Activated gamma-delta T cell (primary cell): Measurements from ENCODE around the gene RSPRY1.

Experiments used
- DNase-seq: peaks from one replicate; lab custom pipeline; 2025; lab: John Stamatoyannopoulos, UW

The RSPRY1 gene

GRCh38 chr16:57224651-57225335 lies 38.7 kb downstream of the RSPRY1 start:
- no peak for DNase-seq

- no peak for DNase-seq
These were observed 39.8 kb downstream of the RSPRY1 start for GRCh38 chr16:57225978-57226377.

- DNase-seq: no peak
These were observed 40.8 kb downstream of the RSPRY1 start for GRCh38 chr16:57226701-57227621.

- no peak for DNase-seq
These were observed 43.0 kb downstream of the RSPRY1 start for GRCh38 chr16:57229079-57229478.

- no peak for DNase-seq
These were observed 45.8 kb downstream of the RSPRY1 start for GRCh38 chr16:57231821-57232350.

- no peak for DNase-seq
These were observed 48.0 kb downstream of the RSPRY1 start for GRCh38 chr16:57233944-57234706.

GRCh38 chr16:57234707-57235092 lies 48.6 kb downstream of the RSPRY1 start:
- DNase-seq: no peak

- DNase-seq: no peak
These were observed 49.2 kb downstream of the RSPRY1 start for GRCh38 chr16:57235128-57236021.

- DNase-seq: no peak
These were observed 49.9 kb downstream of the RSPRY1 start for GRCh38 chr16:57236022-57236350.

GRCh38 chr16:57238682-57239081 lies 52.6 kb downstream of the RSPRY1 start:
- no peak for DNase-seq

GRCh38 chr16:57239107-57239506 lies 53.0 kb downstream of the RSPRY1 start:
- no peak for DNase-seq

- no peak for DNase-seq
These were observed 54.7 kb downstream of the RSPRY1 start for GRCh38 chr16:57240851-57241250.

GRCh38 chr16:57242650-57243049 lies 56.5 kb downstream of the RSPRY1 start:
- DNase-seq: no peak

- no peak for DNase-seq
These were observed 58.3 kb downstream of the RSPRY1 start for GRCh38 chr16:57244463-57244766.

GRCh38 chr16:57244767-57245471 lies 58.8 kb downstream of the RSPRY1 start, which contains the start of gene ARL2BP:
Gene ARL2BP (plus strand): TSS chr16:57245259. CDS start chr16:57245368, 109 bp downstream.
- peak; percentile 95 for DNase-seq

GRCh38 chr16:57245472-57246113 lies 59.5 kb downstream of the RSPRY1 start:
- DNase-seq: no peak

- no peak for DNase-seq
These were observed 65.2 kb downstream of the RSPRY1 start for GRCh38 chr16:57251352-57251751.

- no peak for DNase-seq
These were observed 66.1 kb downstream of the RSPRY1 start for GRCh38 chr16:57252148-57252721.

GRCh38 chr16:57253466-57253865 lies 67.3 kb downstream of the RSPRY1 start:
- no peak for DNase-seq
